Measurements from ENCODE around the gene ZC3H12A.
"Not testable (repeated sequence)": the region's sequence is repeated elsewhere in the genome, so short reads cannot be mapped to it uniquely, and the experiment has no call there.

Gene ZC3H12A

DNA sequence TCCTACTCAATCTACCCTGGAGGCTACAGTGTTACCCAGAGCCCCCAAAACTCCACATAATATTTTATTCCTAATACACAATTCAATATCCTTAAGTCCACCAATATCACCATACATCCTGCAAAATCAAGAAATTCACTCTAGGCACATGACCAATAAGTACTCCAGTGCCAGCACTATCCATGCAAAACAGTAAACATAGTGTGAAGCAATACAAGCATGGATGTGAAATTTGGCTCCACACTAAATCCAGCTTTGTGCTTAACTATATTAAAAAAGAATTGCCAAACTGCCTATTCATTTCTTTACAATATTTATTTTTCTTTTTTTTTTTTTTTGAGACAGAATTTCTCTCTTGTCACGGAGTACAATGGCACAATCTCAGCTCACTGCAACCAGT, 43.2 kb downstream of the ZC3H12A start (continued):
- TF ChIP-seq ZNF398 (tag by site-specific recombination; IDR thresholded peaks at IDR 0.05) = no peak
- TF ChIP-seq, protein P1, sequence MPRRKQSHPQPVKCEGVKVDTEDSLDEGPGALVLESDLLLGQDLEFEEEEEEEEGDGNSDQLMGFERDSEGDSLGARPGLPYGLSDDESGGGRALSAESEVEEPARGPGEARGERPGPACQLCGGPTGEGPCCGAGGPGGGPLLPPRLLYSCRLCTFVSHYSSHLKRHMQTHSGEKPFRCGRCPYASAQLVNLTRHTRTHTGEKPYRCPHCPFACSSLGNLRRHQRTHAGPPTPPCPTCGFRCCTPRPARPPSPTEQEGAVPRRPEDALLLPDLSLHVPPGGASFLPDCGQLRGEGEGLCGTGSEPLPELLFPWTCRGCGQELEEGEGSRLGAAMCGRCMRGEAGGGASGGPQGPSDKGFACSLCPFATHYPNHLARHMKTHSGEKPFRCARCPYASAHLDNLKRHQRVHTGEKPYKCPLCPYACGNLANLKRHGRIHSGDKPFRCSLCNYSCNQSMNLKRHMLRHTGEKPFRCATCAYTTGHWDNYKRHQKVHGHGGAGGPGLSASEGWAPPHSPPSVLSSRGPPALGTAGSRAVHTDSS (tag by site-specific recombination; IDR thresholded peaks at IDR 0.05) = no peak
- no peak for TF ChIP-seq BCL6B (tag by site-specific recombination; IDR thresholded peaks at IDR 0.05)
- no peak for TF ChIP-seq ZNF239 (tag by site-specific recombination; IDR thresholded peaks at IDR 0.05)
- TF ChIP-seq ZNF184 (tag by site-specific recombination; IDR thresholded peaks at IDR 0.05) = no peak
- no peak for TF ChIP-seq ZNF350 (tag by site-specific recombination; IDR thresholded peaks at IDR 0.05)
- TF ChIP-seq ZNF335 (tag by site-specific recombination; conservative IDR thresholded peaks at IDR 0.05) = no peak
- no peak for TF ChIP-seq ZNF530 (tag by site-specific recombination; IDR thresholded peaks at IDR 0.05; ENCODE audit: low read depth)
- no peak for TF ChIP-seq ZNF660 (tag by site-specific recombination; IDR thresholded peaks at IDR 0.05)
- no peak for TF ChIP-seq ZNF302 (tag by site-specific recombination; IDR thresholded peaks at IDR 0.05; ENCODE audit: low read depth)
- no peak for TF ChIP-seq ZNF16 (tag by site-specific recombination; IDR thresholded peaks at IDR 0.05; ENCODE audit: low read depth)
- TF ChIP-seq ZBTB6 (tag by site-specific recombination; IDR thresholded peaks at IDR 0.05) = no peak

DNA sequence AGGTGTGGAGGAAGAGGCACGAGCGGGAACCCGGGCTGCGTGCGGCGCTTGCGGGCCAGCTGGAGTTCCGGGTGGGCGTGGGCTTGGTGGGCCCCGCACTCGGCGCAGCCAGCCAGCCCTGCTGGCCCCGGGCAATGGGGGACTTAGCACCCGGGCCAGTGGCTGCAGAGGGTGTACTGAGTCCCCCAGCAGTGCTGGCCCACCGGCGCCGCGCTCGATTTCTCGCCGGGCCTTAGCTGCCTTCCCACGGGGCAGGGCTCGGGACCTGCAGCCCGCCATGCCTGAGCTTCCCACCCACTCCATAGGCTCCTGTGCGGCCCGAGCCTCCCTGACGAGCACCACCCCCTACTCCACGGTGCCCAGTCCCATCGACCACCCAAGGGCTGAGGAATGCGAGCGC, 43.9 kb downstream of the ZC3H12A start:
- H3K36me3 ChIP-seq (ENCODE audit: control insufficient read depth in 2 of 2, insufficient read depth in 1 of 2, low read length in 2 of 2); H3K9me3 ChIP-seq (ENCODE audit: control insufficient read depth, insufficient read depth, low read depth, low read length); H3K4me1 ChIP-seq (ENCODE audit: control insufficient read depth, insufficient read depth, low read length); H3K27ac ChIP-seq (ENCODE audit: extremely low read depth, low read depth, low read length); H3K4me3 ChIP-seq (ENCODE audit: low read depth, low read length); POLR2A ChIA-PET: not testable (repeated sequence)
- CTCF ChIA-PET = interaction anchor here (0.9 kb wide), 1 partner anchor 83 kb away, joined by 3 read pairs; no protein-coding TSS in a partner anchor

DNA sequence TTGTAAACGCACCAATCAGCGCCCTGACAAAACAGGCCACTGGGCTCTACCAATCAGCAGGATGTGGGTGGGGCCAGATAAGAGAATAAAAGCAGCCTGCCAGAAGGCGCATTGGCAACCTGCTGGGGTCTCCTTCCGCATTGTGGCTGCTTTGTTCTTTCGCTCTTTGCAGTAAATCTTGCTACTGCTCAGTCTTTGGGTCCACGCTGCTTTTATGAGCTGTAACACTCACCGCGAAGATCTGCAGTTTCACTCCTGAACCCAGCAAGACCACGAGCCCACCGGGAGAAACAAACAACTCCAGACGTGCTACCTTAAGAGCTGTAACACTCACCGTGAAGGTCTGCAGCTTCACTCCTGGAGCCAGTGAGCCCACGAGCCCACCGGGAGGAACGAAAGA, 44.5 kb downstream of the ZC3H12A start:
- H3K9me3 ChIP-seq (ENCODE audit: control insufficient read depth, insufficient read depth, low read depth, low read length); CTCF ChIA-PET; H3K36me3 ChIP-seq (ENCODE audit: control insufficient read depth in 2 of 2, insufficient read depth in 1 of 2, low read length in 2 of 2); H3K4me1 ChIP-seq (ENCODE audit: control insufficient read depth, insufficient read depth, low read length); POLR2A ChIA-PET; H3K4me3 ChIP-seq (ENCODE audit: low read depth, low read length); H3K27ac ChIP-seq (ENCODE audit: extremely low read depth, low read depth, low read length): not testable (repeated sequence)

DNA sequence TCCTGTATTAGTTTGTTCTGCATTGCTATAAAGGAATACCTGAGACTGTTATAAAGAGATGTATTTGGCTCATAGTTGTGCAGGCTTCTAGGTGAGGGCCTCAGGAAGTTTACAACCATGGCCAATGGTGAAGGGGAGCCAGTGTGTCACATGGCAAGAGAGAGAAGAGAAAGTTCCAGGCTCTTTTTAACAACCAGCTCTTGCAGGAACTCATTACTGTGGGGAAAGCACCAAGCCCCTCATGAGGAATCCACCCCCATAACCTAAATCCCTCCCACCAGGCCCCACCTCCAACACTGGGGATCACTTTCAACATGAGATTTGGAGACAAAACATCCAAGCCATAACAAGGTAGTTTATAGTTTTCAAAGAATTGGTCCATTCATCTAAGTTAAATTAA, 45.2 kb downstream of the ZC3H12A start:
- Histone ChIP-seq H3K27ac (ENCODE audit: extremely low read depth, low read depth, low read length) (no peak overlapping the region), H3K9me3 (ENCODE audit: control insufficient read depth, insufficient read depth, low read depth, low read length) (no peaks in the 10 kb centered on the region), H3K4me3 (ENCODE audit: low read depth, low read length) (no peak overlapping the region), H3K36me3 (ENCODE audit: control insufficient read depth in 2 of 2, insufficient read depth in 1 of 2, low read length in 2 of 2) (no peaks in the 10 kb centered on the region), H3K4me1 (ENCODE audit: control insufficient read depth, insufficient read depth, low read length) (no peaks in the 10 kb centered on the region)
- POLR2A ChIA-PET = no interaction called here
- CTCF ChIA-PET = no interaction called here
- TF ChIP-seq ZNF514 (tag by site-specific recombination; IDR thresholded peaks at IDR 0.05) (no peak), ZNF292 (tag by site-specific recombination; IDR thresholded peaks at IDR 0.05; ENCODE audit: borderline replicate concordance, low read depth) (no peak), OSR2 (tag by site-specific recombination; IDR thresholded peaks at IDR 0.05) (no peak), KLF10 (tag by site-specific recombination; IDR thresholded peaks at IDR 0.05) (no peak), IKZF3 (tag by site-specific recombination; IDR thresholded peaks at IDR 0.05) (no peak), ZNF146 (tag by site-specific recombination; IDR thresholded peaks at IDR 0.05) (no peak), ZNF670 (tag by site-specific recombination; IDR thresholded peaks at IDR 0.05; ENCODE audit: low read depth) (no peak), TRIM28 (IDR thresholded peaks at IDR 0.05; ENCODE audit: borderline replicate concordance, low read length) (no peak), ZEB2 (tag by site-specific recombination; IDR thresholded peaks at IDR 0.05) (no peak), ZNF843 (tag by site-specific recombination; IDR thresholded peaks at IDR 0.05) (no peak), ZNF501 (tag by site-specific recombination; IDR thresholded peaks at IDR 0.05) (no peak), ZNF114 (tag by site-specific recombination; IDR thresholded peaks at IDR 0.05) (no peak), ZNF549 (tag by site-specific recombination; IDR thresholded peaks at IDR 0.05) (no peak)
- TF ChIP-seq, protein P2, sequence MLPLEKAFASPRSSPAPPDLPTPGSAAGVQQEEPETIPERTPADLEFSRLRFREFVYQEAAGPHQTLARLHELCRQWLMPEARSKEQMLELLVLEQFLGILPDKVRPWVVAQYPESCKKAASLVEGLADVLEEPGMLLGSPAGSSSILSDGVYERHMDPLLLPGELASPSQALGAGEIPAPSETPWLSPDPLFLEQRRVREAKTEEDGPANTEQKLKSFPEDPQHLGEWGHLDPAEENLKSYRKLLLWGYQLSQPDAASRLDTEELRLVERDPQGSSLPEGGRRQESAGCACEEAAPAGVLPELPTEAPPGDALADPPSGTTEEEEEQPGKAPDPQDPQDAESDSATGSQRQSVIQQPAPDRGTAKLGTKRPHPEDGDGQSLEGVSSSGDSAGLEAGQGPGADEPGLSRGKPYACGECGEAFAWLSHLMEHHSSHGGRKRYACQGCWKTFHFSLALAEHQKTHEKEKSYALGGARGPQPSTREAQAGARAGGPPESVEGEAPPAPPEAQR (tag by site-specific recombination; IDR thresholded peaks at IDR 0.05) = no peak
